HepG2 (cell line): ENCODE measurements around the gene HEATR5B. TPM values are rescaled to one million over a fixed set of nuclear protein-coding genes. Genes with fewer than 3 reads are reported as not detected.

Experiments used
- ATAC-seq: fragments of 200-7000 bp; cut with Tn5 transposase; 3 replicates; pipeline ENCODE4 v1.9.1; 2020; ENCODE audit warnings: mild to moderate bottlenecking, moderate library complexity
- BruUV-seq: library from RNA; stranded (reverse); fragments of 400-500 nt; replicated peaks from 2 replicates; lab custom pipeline; 2021; lab: Mats Ljungman, UMichigan
- CTCF ChIA-PET: fragments of 300-600 bp; formaldehyde crosslinking; extraction: SDS; loops from one replicate; lab custom pipeline; 2021; ENCODE audit warnings: low total read pairs, inconsistent platforms, low intra/inter-chr PET ratio; lab: Yijun Ruan, JAX
- POLR2A ChIA-PET: fragments of 350-600 bp; sonication (Branson Sonifier 250); formaldehyde crosslinking; loops from one replicate; lab custom pipeline; 2020; ENCODE audit warnings: antibody characterized with exemption, inconsistent platforms; lab: Yijun Ruan, JAX
- DNase-seq: peaks from one replicate; pipeline ENCODE4 v3.0.0-alpha.2; 2015; ENCODE audit warnings: low spot score
- FAIRE-seq: peaks from 3 replicates; lab custom pipeline; 2011; peaks lifted over from hg19 to GRCh38; lab: Jason Lieb, UNC
- H2AFZ ChIP-seq: one replicate; pipeline ENCODE4 v1.6.1; 2011; ENCODE audit warnings: low read length, inconsistent platforms
- H3K27ac ChIP-seq: fragments of 300-600 bp; 3 replicates; pipeline ENCODE4 v1.8.0; 2011; ENCODE audit warnings: mixed run types, mild to moderate bottlenecking, mixed read lengths, low read length, inconsistent platforms; ENCODE audit not compliant: insufficient read depth; ENCODE audit errors: extremely low read length
- H3K27me3 ChIP-seq, 2 experiments: fragments of 200-600 bp in 1 of 2; 2 replicates in 1 of 2; 3 replicates in 1 of 2; pipeline versions ENCODE4 v1.6.0 to v1.8.0; 2011; ENCODE audit warnings: low read length in 2 of 2, mild to moderate bottlenecking in 2 of 2, moderate library complexity in 2 of 2, inconsistent platforms in 1 of 2; ENCODE audit not compliant: insufficient read depth in 2 of 2, control insufficient read depth in 1 of 2
- H3K36me3 ChIP-seq, 2 experiments: fragments of 200-600 bp in 1 of 2; replicated peaks in 1 of 2; 2 replicates in 1 of 2; 3 replicates in 1 of 2; pipeline versions ENCODE4 v1.5.1 to v1.8.0; 2011; ENCODE audit warnings: low read length in 2 of 2, inconsistent platforms in 1 of 2; ENCODE audit not compliant: insufficient read depth in 2 of 2, control insufficient read depth in 1 of 2
- H3K4me1 ChIP-seq: 2 replicates; pipeline ENCODE4 v1.5.1; 2012; ENCODE audit warnings: low read length, inconsistent platforms; ENCODE audit not compliant: insufficient read depth
- H3K4me2 ChIP-seq: 2 replicates; pipeline ENCODE4 v1.6.0; 2011; ENCODE audit warnings: low read depth, low read length, inconsistent platforms
- H3K4me3 ChIP-seq, 3 experiments: fragments of 200-600 bp in 1 of 3; sonication (generic), shearing (Covaris generic) in 1 of 3; replicated peaks in 1 of 3; 2 replicates each; pipeline ENCODE4 v1.5.1; 2011 to 2016; ENCODE audit warnings: low read length in 3 of 3, inconsistent platforms in 2 of 3, low read depth in 2 of 3, mild to moderate bottlenecking in 2 of 3, control low read depth in 1 of 3, mixed read lengths in 1 of 3; ENCODE audit not compliant: insufficient read depth in 1 of 3
- H3K79me2 ChIP-seq: one replicate; pipeline ENCODE4 v1.6.1; 2011; ENCODE audit warnings: low read length, inconsistent platforms; ENCODE audit not compliant: insufficient read depth
- H3K9ac ChIP-seq: 2 replicates; pipeline ENCODE4 v1.6.0; 2011; ENCODE audit warnings: mild to moderate bottlenecking, low read depth, low read length, inconsistent platforms; ENCODE audit not compliant: insufficient read depth
- H3K9me3 ChIP-seq: 2 replicates; pipeline ENCODE4 v1.5.1; 2012; ENCODE audit warnings: mild to moderate bottlenecking, low read length
- H4K20me1 ChIP-seq: 2 replicates; pipeline ENCODE4 v1.6.0; 2011; ENCODE audit warnings: inconsistent platforms, mild to moderate bottlenecking, low read length, moderate library complexity; ENCODE audit not compliant: insufficient read depth
- ARID5B ChIP-seq: IDR thresholded peaks from 2 replicates; pipeline ENCODE4 v1.4.0; 2020; ENCODE audit warnings: mild to moderate bottlenecking, missing genetic modification reagents
- CHCHD3 ChIP-seq: sonication (generic); formaldehyde crosslinking; IDR thresholded peaks from 2 replicates; pipeline ENCODE4 v1.8.0; 2022; ENCODE audit warnings: mild to moderate bottlenecking, missing genetic modification reagents, moderate library complexity
- GABPA ChIP-seq, 2 experiments: IDR thresholded peaks; 2 replicates each; pipeline ENCODE4 v1.6.1; 2011 to 2016; ENCODE audit warnings: low read depth in 2 of 2, low read length in 1 of 2, missing biosample characterization in 1 of 2, missing genetic modification characterization in 1 of 2
- PHF21A ChIP-seq: sonication (generic); formaldehyde crosslinking; IDR thresholded peaks from 2 replicates; pipeline ENCODE4 v1.5.0; 2020; ENCODE audit warnings: mild to moderate bottlenecking, missing genetic modification reagents
- ZFAT ChIP-seq: sonication (generic); formaldehyde crosslinking; conservative IDR thresholded peaks from 2 replicates; pipeline ENCODE4 v1.8.1; 2023; ENCODE audit warnings: missing genetic modification reagents, inconsistent platforms
- ZNF12 ChIP-seq: sonication (generic); formaldehyde crosslinking; IDR thresholded peaks from 2 replicates; pipeline ENCODE4 v1.5.0; 2020; ENCODE audit warnings: missing genetic modification reagents
- ZNF580 ChIP-seq: IDR thresholded peaks from 2 replicates; pipeline ENCODE4 v1.6.1; 2016; ENCODE audit warnings: low read depth, borderline replicate concordance
- ZNF607 ChIP-seq: sonication (generic); formaldehyde crosslinking; IDR thresholded peaks from 2 replicates; pipeline ENCODE4 v1.5.1; 2020; ENCODE audit warnings: missing genetic modification reagents, mild to moderate bottlenecking, borderline replicate concordance
- ZNF710 ChIP-seq: sonication (generic); formaldehyde crosslinking; IDR thresholded peaks from 2 replicates; pipeline ENCODE4 v1.5.0; 2020; ENCODE audit warnings: mild to moderate bottlenecking, missing genetic modification reagents, borderline replicate concordance
- WGBS: methylation state at CpG from one replicate; pipeline ENCODE4 v1.1.6; 2017; ENCODE audit warnings: low lambda C conversion rate; 5-methylcytosine and 5-hydroxymethylcytosine counted together
- in situ Hi-C: cut with HindIII; loops from 2 replicates; pipeline ENCODE4 v1.10.0; 2017; ENCODE audit warnings: low pct_unique_long_range_greater_than_20kb; ENCODE audit not compliant: extremely low pct_ligation_motif_present
- intact Hi-C: fragments of 100-400 bp; cut with micrococcal nuclease; formaldehyde crosslinking; loops from one replicate; pipeline ENCODE4 v1.10.0; 2022; ENCODE audit not compliant: unreplicated experiment
- polyA plus RNA-seq, 8 experiments: library from polyadenylated mRNA; depleted of rRNA in 3 of 8; stranded (reverse) in 7 of 8; unstranded in 1 of 8; fragments of >200 nt; fragmentation: Illumina TruSeq in 4 of 8; extraction: Trizol in 4 of 8; gene quantifications; 2 replicates each; pipeline versions ENCODE4 v1.2.1 to v1.2.3, GENCODE V29; 2011 to 2016; ENCODE audit warnings: low read depth in 4 of 8, missing spikeins in 1 of 8, mixed read lengths in 1 of 8; ENCODE audit not compliant: insufficient read depth in 1 of 8
- total RNA-seq, 5 experiments: library from RNA; depleted of rRNA; stranded (reverse); fragments of >200 nt; fragmentation: Illumina TruSeq; extraction: Trizol; gene quantifications; 2 replicates each; pipeline ENCODE4 v1.2.3, GENCODE V29; 2016; ENCODE audit warnings: low read depth in 1 of 5
- TF ChIP-seq, protein P1 (sequence below): sonication (generic); formaldehyde crosslinking; IDR thresholded peaks from 2 replicates; pipeline ENCODE4 v1.4.0; 2020; ENCODE audit warnings: missing genetic modification reagents
- TF ChIP-seq, protein P2 (sequence below): sonication (generic); formaldehyde crosslinking; IDR thresholded peaks from 2 replicates; pipeline ENCODE4 v1.4.0; 2020; ENCODE audit warnings: missing genetic modification reagents

The HEATR5B gene
- total and polyA plus RNA-seq, 2 of the 13 experiments (the other 11 are each of a cell fraction or from before 2014, with no cell fraction given): 12.7 to 16.3 TPM

DNA sequence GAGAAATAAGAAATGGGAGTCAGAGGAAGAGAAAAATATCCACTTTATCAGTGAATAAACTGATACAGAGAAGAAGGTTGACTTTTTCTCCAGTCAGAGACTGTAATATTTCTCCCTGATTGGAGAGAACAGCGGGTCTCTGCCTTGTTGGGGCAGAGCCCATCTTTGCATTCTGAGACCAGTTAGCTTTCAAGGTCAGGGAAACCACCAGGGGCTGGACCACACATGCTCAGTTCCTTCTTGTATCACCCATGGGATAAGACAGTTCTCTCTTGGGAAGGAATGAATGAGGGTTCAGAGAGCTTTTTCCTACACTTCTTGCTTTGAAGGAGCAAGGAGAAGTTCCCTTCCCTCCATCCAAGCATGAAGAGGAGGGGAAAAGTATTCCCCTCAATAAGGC is 12.4 kb upstream of the HEATR5B start (continued):
- TF ChIP-seq, protein P1, sequence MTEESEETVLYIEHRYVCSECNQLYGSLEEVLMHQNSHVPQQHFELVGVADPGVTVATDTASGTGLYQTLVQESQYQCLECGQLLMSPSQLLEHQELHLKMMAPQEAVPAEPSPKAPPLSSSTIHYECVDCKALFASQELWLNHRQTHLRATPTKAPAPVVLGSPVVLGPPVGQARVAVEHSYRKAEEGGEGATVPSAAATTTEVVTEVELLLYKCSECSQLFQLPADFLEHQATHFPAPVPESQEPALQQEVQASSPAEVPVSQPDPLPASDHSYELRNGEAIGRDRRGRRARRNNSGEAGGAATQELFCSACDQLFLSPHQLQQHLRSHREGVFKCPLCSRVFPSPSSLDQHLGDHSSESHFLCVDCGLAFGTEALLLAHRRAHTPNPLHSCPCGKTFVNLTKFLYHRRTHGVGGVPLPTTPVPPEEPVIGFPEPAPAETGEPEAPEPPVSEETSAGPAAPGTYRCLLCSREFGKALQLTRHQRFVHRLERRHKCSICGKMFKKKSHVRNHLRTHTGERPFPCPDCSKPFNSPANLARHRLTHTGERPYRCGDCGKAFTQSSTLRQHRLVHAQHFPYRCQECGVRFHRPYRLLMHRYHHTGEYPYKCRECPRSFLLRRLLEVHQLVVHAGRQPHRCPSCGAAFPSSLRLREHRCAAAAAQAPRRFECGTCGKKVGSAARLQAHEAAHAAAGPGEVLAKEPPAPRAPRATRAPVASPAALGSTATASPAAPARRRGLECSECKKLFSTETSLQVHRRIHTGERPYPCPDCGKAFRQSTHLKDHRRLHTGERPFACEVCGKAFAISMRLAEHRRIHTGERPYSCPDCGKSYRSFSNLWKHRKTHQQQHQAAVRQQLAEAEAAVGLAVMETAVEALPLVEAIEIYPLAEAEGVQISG (CRISPR knock-in tag): no peak
- TF ChIP-seq ZNF710 (no peak), ZNF12 (CRISPR knock-in tag) (no peak), PHF21A (no peak), CHCHD3 (CRISPR knock-in tag) (no peak), ZFAT (CRISPR knock-in tag) (no peak)
- TF ChIP-seq, protein P2, sequence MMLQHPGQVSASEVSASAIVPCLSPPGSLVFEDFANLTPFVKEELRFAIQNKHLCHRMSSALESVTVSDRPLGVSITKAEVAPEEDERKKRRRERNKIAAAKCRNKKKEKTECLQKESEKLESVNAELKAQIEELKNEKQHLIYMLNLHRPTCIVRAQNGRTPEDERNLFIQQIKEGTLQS (CRISPR knock-in tag): no peak

GRCh38 chr2:37091873-37092272 is 7.7 kb upstream of the HEATR5B start:
- DNase-seq (no peak), ATAC-seq (no peak), FAIRE-seq (no peak)
- Histone ChIP-seq H3K9ac (no peak overlapping the region), H3K4me2 (no peak overlapping the region), H3K4me3 (no peak overlapping the region), H3K27ac (no peak overlapping the region), H3K79me2 (no peaks in the 10 kb centered on the region), H3K4me1 (peaks cover 8% of the 10 kb centered on the region; the same call in 1 of the 2 replicates), H2AFZ (no peak overlapping the region), H4K20me1 (no peaks in the 10 kb centered on the region), H3K36me3 (peaks cover 10 to 25% of the 10 kb centered on the region in 2 experiments), H3K27me3 (no peaks in the 10 kb centered on the region), H3K9me3 (no peaks in the 10 kb centered on the region)
- no TSS peak for BruUV-seq
- ChIA-PET POLR2A (no interaction called here), CTCF (no interaction called here)
- intact Hi-C loops (no loop called here), in situ Hi-C loops (no loop called here)
- WGBS: 91% methylated on average over 5 of the region's 5 CpGs
- TF ChIP-seq ARID5B (CRISPR knock-in tag) (no peak), ZNF607 (no peak), GABPA (IDR thresholded peaks at IDR 0.05; ENCODE audit: low read depth, low read length) (no peak), GABPA (CRISPR knock-in tag; IDR thresholded peaks at IDR 0.05; ENCODE audit: low read depth) (no peak), ZNF580 (CRISPR knock-in tag) (no peak)
